Psoas muscle (tissue), 8 donors: ENCODE measurements around the gene DGKZ. TPM values are rescaled to one million over a fixed set of nuclear protein-coding genes. Genes with fewer than 3 reads are reported as not detected.
"Not testable (repeated sequence)": the region's sequence is repeated elsewhere in the genome, so short reads cannot be mapped to it uniquely, and the experiment has no call there.

Experiments
- ATAC-seq, 4 donors: fragments of 200-7000 bp; cut with Tn5 transposase; one replicate each; pipeline ENCODE4 v1.9.1; 2020; ENCODE audit warnings: moderate library complexity in 3 of 4, mild to moderate bottlenecking in 2 of 4
- DNase-seq, 2 donors: peaks; one replicate each; pipeline ENCODE4 v3.0.0-alpha.2; 2020
- H3K27ac ChIP-seq: fragments of 200-600 bp; one replicate; pipeline ENCODE4 v1.8.0; 2022
- H3K27me3 ChIP-seq, 3 donors: fragments of 200-600 bp in 1 of 3; one replicate each; pipeline versions ENCODE4 v1.6.1 to v1.8.0; 2013 to 2022; ENCODE audit warnings: low read length in 2 of 3, mild to moderate bottlenecking in 2 of 3, moderate library complexity in 1 of 3; ENCODE audit not compliant: insufficient read depth in 3 of 3
- H3K36me3 ChIP-seq, 2 donors: fragments of 200-600 bp in 1 of 2; one replicate each; pipeline versions ENCODE4 v1.6.1 to v1.8.0; 2013 to 2022; ENCODE audit warnings: low read depth in 1 of 2, mild to moderate bottlenecking in 1 of 2, moderate library complexity in 1 of 2; ENCODE audit not compliant: insufficient read depth in 1 of 2
- H3K4me1 ChIP-seq: fragments of 200-600 bp; one replicate; pipeline ENCODE4 v1.8.0; 2022
- H3K4me3 ChIP-seq: fragments of 200-600 bp; one replicate; pipeline ENCODE4 v1.8.0; 2022; ENCODE audit warnings: mild to moderate bottlenecking
- H3K9me3 ChIP-seq: fragments of 200-600 bp; one replicate; pipeline ENCODE4 v1.8.0; 2022
- CTCF ChIP-seq: fragments of 200-600 bp; IDR thresholded peaks from one replicate; pipeline ENCODE4 v1.8.0; 2022; ENCODE audit warnings: antibody characterized with exemption
- WGBS, 3 donors: extraction: QIAGEN DNeasy Blood & Tissue Kit; methylation state at CpG; one replicate each; pipeline versions ENCODE4 v1.1.6 to v1.1.7; 2013; 5-methylcytosine and 5-hydroxymethylcytosine counted together
- intact Hi-C, 2 donors: fragments of 100-400 bp; cut with DNase I; formaldehyde crosslinking; loops; one replicate each; pipeline versions ENCODE4 v1.11.0 to v1.14.2; 2022
- polyA plus RNA-seq, 3 donors: library from polyadenylated mRNA; stranded (reverse); fragments of 200-250 nt; gene quantifications; one replicate each; pipeline ENCODE4 v1.2.3, GENCODE V29; 2013
- total RNA-seq, 4 donors: library from RNA; stranded (reverse); fragmentation: NEBNext Ultra II Directional in 2 of 4; extraction: Animal tissue kit (Norgen Biotek cat#: 25700) in 2 of 4; gene quantifications; one replicate each; pipeline versions ENCODE4 v1.2.1 to v1.2.4, GENCODE V29; 2021 to 2023
- donor health status: healthy with polysubstance abuse.
- donor health status: DM: no; HTN: no; CAD: no; lungs with moderate emphysema.
- donor health status: Bipolar disorder and iron deficiency.
- donor health status: healthy.
- donor health status: DM: yes; HTN: yes; CAD: no.
- donor health status: DM: no; HTN: no; CAD: no.
- donor health status: DM: no; HTN: no; CAD: no.
- donor health status: DM: yes; HTN: yes; CAD: no.

The DGKZ gene
- total and polyA plus RNA-seq, 7 donors: 57.7 to 138 (median 90.2) TPM

- WGBS, 3 donors: 70 to 73% (median 72%) methylated on average over 13 of the region's 13 CpGs
- no peak for TF ChIP-seq CTCF
- H3K27ac ChIP-seq: no peak overlapping the region
- no peak overlapping the region for H3K4me3 ChIP-seq
- no peaks in the 10 kb centered on the region for H3K9me3 ChIP-seq
- intact Hi-C loops: loop anchor here in 1 of 2 donors (2.0 kb wide), 1 partner anchor 19 kb away; no protein-coding TSS in a partner anchor
- ATAC-seq (no peak), DNase-seq (no peak)
- H3K27me3 ChIP-seq: no peaks in the 10 kb centered on the region
- peaks cover 10 to 89% of the 10 kb centered on the region in 2 donors for H3K36me3 ChIP-seq
- peaks cover 19% of the 10 kb centered on the region for H3K4me1 ChIP-seq
Measured at GRCh38 chr11:46370253-46370652, 23.0 kb downstream of the DGKZ start.

GRCh38 chr11:46371262-46371661, 24.0 kb downstream of the DGKZ start:
- ATAC-seq, H3K4me3 ChIP-seq, H3K9me3 ChIP-seq, H3K27me3 ChIP-seq, DNase-seq, H3K27ac ChIP-seq: not testable (repeated sequence)
- 93 to 94% (median 94%) methylated on average over 14 to 19 of the region's 19 CpGs for WGBS, 3 donors
- intact Hi-C loops: loop anchor here in 1 of 2 donors (2.0 kb wide), 1 partner anchor 20 kb away; no protein-coding TSS in a partner anchor
- H3K36me3 ChIP-seq: peaks cover 10 to 99% of the 10 kb centered on the region in 2 donors
- H3K4me1 ChIP-seq: peaks cover 11% of the 10 kb centered on the region

GRCh38 chr11:46372086-46372485, 24.8 kb downstream of the DGKZ start:
- Histone ChIP-seq H3K4me3 (no peak overlapping the region), H3K4me1 (peaks cover 3% of the 10 kb centered on the region), H3K36me3 (peaks cover 10 to 99% of the 10 kb centered on the region in 2 donors), H3K27ac (no peak overlapping the region), H3K9me3 (no peaks in the 10 kb centered on the region), H3K27me3 (no peaks in the 10 kb centered on the region)
- intact Hi-C loops: no loop called here
- TF ChIP-seq CTCF: no peak
- ATAC-seq (no peak), DNase-seq (no peak)
- WGBS, 3 donors: 53 to 69% (median 64%) methylated on average over 10 of the region's 10 CpGs

GRCh38 chr11:46372501-46372900, 25.2 kb downstream of the DGKZ start:
- 87 to 90% (median 88%) methylated on average over 13 to 15 of the region's 15 CpGs for WGBS, 3 donors
- H3K4me1 ChIP-seq, H3K27ac ChIP-seq, H3K4me3 ChIP-seq, H3K9me3 ChIP-seq, intact Hi-C loops, DNase-seq, ATAC-seq, H3K27me3 ChIP-seq: not testable (repeated sequence)
- H3K36me3 ChIP-seq: peaks cover 10 to 99% of the 10 kb centered on the region in 2 donors

- intact Hi-C loops: no loop called here
- no peaks in the 10 kb centered on the region for H3K9me3 ChIP-seq
- no peaks in the 10 kb centered on the region for H3K27me3 ChIP-seq
- WGBS, 3 donors: 82 to 84% (median 83%) methylated on average over 25 to 30 of the region's 30 CpGs
- H3K36me3 ChIP-seq: peaks cover 15 to 96% of the 10 kb centered on the region in 2 donors
- ATAC-seq (no peak), DNase-seq (peak in 1 of 2 donors; percentile 45)
- H3K4me3 ChIP-seq: no peak overlapping the region
- H3K27ac ChIP-seq: no peak overlapping the region
- no peak for TF ChIP-seq CTCF
- no peaks in the 10 kb centered on the region for H3K4me1 ChIP-seq
Measured at GRCh38 chr11:46373787-46374740, 26.8 kb downstream of the DGKZ start.
